Aorta (tissue), 5 donors: ENCODE measurements around the gene METTL27. TPM values are rescaled to one million over a fixed set of nuclear protein-coding genes. Genes with fewer than 3 reads are reported as not detected.

Source experiments
- ATAC-seq: fragments of 200-7000 bp; cut with Tn5 transposase; one replicate; pipeline ENCODE4 v1.9.1; 2022; ENCODE audit warnings: moderate library complexity; ENCODE audit not compliant: low FRiP score
- DNase-seq, 2 donors: peaks; one replicate each; pipeline ENCODE4 v3.0.0-alpha.2; 2020
- H3K27ac ChIP-seq, 2 donors: one replicate each; pipeline ENCODE4 v1.5.1; 2013; ENCODE audit warnings: low read length in 2 of 2, mild to moderate bottlenecking in 2 of 2, moderate library complexity in 2 of 2, control low read depth in 1 of 2, inconsistent platforms in 1 of 2, low read depth in 1 of 2
- H3K27me3 ChIP-seq, 2 donors: one replicate each; pipeline ENCODE4 v1.6.1; 2013; ENCODE audit warnings: control low read depth in 1 of 2, low read length in 1 of 2, mild to moderate bottlenecking in 1 of 2, moderate library complexity in 1 of 2; ENCODE audit not compliant: insufficient read depth in 2 of 2, control insufficient read depth in 1 of 2
- H3K36me3 ChIP-seq, 2 donors: one replicate each; pipeline ENCODE4 v1.6.1; 2013; ENCODE audit warnings: control low read depth in 1 of 2, low read length in 1 of 2, mild to moderate bottlenecking in 1 of 2; ENCODE audit not compliant: insufficient read depth in 2 of 2, control insufficient read depth in 1 of 2
- H3K4me1 ChIP-seq, 2 donors: one replicate each; pipeline ENCODE4 v1.6.1; 2013; ENCODE audit warnings: low read length in 2 of 2, control low read depth in 1 of 2, mild to moderate bottlenecking in 1 of 2, moderate library complexity in 1 of 2; ENCODE audit not compliant: insufficient read depth in 2 of 2, control insufficient read depth in 1 of 2
- H3K4me3 ChIP-seq, 2 donors: one replicate each; pipeline ENCODE4 v1.5.1; 2013; ENCODE audit warnings: low read length in 2 of 2, control low read depth in 1 of 2, mild to moderate bottlenecking in 1 of 2
- H3K9me3 ChIP-seq: one replicate; pipeline ENCODE4 v1.6.1; 2013; ENCODE audit warnings: mild to moderate bottlenecking, low read length; ENCODE audit not compliant: control insufficient read depth
- WGBS, 2 donors: extraction: QIAGEN DNeasy Blood & Tissue Kit; methylation state at CpG; one replicate each; pipeline ENCODE4 v1.1.7; 2013; 5-methylcytosine and 5-hydroxymethylcytosine counted together
- intact Hi-C, 2 donors: fragments of 100-400 bp; cut with DNase I; formaldehyde crosslinking; loops; one replicate each; pipeline versions ENCODE4 v1.14.2 to v1.15.0; 2022
- long read RNA-seq, 2 donors: library from polyadenylated mRNA; unstranded; transcript quantifications; one replicate each; pipeline ENCODE4 v2.0.0, GENCODE V29; 2020 to 2021
- polyA plus RNA-seq, 2 donors: library from polyadenylated mRNA; stranded (reverse); fragments of 200-250 nt; gene quantifications; one replicate each; pipeline ENCODE4 v1.2.3, GENCODE V29; 2013
- total RNA-seq, 2 donors: library from RNA; stranded (reverse); fragmentation: NEBNext Ultra II Directional; extraction: Animal tissue kit (Norgen Biotek cat#: 25700); gene quantifications; one replicate each; pipeline ENCODE4 v1.2.1, GENCODE V29; 2021
- donor health status: healthy with polysubstance abuse.
- donor health status: Bipolar disorder and iron deficiency.
- donor health status: DM: no; HTN: no; CAD: no.
- donor health status: DM: no; HTN: no; CAD: no.
- donor health status: DM: yes; HTN: yes; CAD: no.

The METTL27 gene, protein sequence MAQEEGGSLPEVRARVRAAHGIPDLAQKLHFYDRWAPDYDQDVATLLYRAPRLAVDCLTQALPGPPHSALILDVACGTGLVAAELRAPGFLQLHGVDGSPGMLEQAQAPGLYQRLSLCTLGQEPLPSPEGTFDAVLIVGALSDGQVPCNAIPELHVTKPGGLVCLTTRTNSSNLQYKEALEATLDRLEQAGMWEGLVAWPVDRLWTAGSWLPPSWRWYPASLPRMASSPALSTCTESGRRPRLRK
- total RNA-seq (1 to 10 TPM; 1.3 to 7.4 TPM), polyA plus RNA-seq (1 to 10 TPM in 1 of 2 donors, not detected in 1; 5.3 TPM)
- long read RNA-seq, donor 1, partial matches to known transcripts, result 0 of 1 reads
- long read RNA-seq, donor 1, other reads (novel, unspliced or antisense), result 1 of 1 reads
- long read RNA-seq, donor 2, partial matches to known transcripts, result 0 of 2 reads
- long read RNA-seq, donor 2, other reads (novel, unspliced or antisense), result 1 of 2 reads

GRCh38 chr7:73842067-73842976 is at the start of gene METTL27:
TSS of gene METTL27 (minus strand) at chr7:73842516. CDS start at chr7:73842140, 376 bp downstream.
- Histone ChIP-seq H3K4me3 (peak within 1 kb of the TSS; percentile 45 to 74), H3K4me1 (no peaks in the 10 kb centered on the region), H3K36me3 (no peaks in the 10 kb centered on the region), H3K9me3 (no peaks in the 10 kb centered on the region), H3K27me3 (no peaks in the 10 kb centered on the region), H3K27ac (peak within 1 kb of the TSS in 1 of 2 donors; percentile 37)
- DNase-seq (peak; percentile 96), ATAC-seq (peak; percentile 94)
- intact Hi-C loops, result loop anchor here in 1 of 2 donors (5.0 kb wide), 1 partner anchor 100 kb away; no protein-coding TSS in a partner anchor
- 2 to 4% methylated on average over 39 to 44 of the region's 45 CpGs for WGBS, 2 donors

DNA sequence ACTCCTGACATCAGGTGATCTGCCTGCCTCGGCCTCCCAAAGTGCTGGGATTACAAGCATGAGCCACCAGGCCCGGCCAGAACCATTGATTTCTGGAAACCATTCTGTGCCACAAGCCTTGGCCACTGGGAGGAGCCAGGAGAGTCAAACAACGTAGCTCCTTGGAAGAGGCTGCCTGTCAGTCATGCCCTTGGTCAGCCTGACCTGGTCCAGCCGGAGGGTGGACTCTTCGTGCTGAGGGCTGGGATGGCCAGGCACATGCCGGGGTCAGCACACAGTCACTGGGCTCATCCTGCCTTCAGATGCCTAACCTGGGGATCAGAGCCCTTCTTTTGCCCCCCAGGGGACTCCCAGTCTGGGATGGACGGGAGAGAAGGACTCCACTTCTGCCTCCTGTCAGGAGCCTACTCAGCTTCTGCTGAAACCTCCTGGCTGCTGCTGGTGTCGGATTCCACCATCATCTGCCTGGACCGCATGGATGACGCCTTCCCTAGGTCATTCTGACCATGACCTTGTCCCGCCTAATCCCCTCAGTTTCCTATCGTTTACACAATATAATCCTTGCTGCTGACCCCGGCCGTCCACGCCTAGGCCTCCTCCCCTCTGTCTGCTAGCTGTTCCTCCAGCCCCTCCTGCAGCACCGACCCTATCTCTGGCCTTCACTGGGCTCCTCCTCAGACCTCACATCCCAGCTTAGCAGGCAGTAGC is 49.0 kb upstream of the METTL27 start:
- intact Hi-C loops, result loop anchor here (5.0 kb wide), 2 partner anchors 121 to 136 kb away; partner anchors contain the start of gene ELN (in 1 of the 2)
- no peak for DNase-seq
- Histone ChIP-seq H3K27ac (peak overlapping the region in 1 of 2 donors; percentile 87), H3K9me3 (no peaks in the 10 kb centered on the region), H3K27me3 (no peaks in the 10 kb centered on the region), H3K36me3 (no peaks in the 10 kb centered on the region), H3K4me3 (no peak overlapping the region), H3K4me1 (no peaks in the 10 kb centered on the region)
- ATAC-seq, result no peak
- WGBS, 2 donors, result 53 to 62% methylated on average over 16 of the region's 16 CpGs

DNA sequence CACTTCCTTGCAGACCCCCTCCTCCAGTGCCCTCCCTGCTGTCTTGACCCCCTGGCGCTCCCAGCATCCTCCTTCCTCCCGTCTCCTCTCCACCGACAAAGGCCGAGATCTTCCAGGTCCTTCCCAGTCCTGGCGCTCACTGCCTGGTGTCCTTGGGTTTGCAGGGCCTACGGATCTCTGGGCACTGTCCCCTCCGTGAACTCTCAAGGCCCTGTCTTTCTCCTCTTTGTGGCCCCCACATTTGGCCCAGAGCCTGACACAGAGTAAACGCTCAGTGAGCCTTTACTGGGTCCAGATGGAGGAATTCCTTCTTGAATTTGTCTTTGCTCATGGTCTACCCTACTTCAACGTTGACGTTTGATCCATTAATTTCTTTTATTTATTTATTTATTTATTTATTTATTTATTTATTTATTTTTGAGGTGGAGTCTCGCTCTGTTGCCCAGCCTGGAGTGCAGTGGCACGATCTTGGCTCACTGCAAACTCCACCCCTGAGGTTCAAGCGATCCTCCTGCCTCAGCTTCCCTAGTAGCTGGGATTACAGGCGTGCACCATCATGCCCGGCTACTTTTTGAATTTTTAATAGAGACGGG is 48.3 kb upstream of the METTL27 start:
- Histone ChIP-seq H3K4me3 (no peak overlapping the region), H3K36me3 (no peaks in the 10 kb centered on the region), H3K27me3 (no peaks in the 10 kb centered on the region), H3K9me3 (no peaks in the 10 kb centered on the region), H3K27ac (peak overlapping the region; percentile 17 to 35), H3K4me1 (no peaks in the 10 kb centered on the region)
- DNase-seq, result no peak
- intact Hi-C loops, result loop anchor here (5.0 kb wide), 2 partner anchors 122 to 137 kb away; partner anchors contain the start of gene ELN (in 1 of the 2)
- ATAC-seq, result no peak
- WGBS, 2 donors, result 81 to 82% methylated on average over 16 of the region's 16 CpGs

GRCh38 chr7:73888959-73889358 is 46.6 kb upstream of the METTL27 start:
- Histone ChIP-seq H3K27ac (peak overlapping the region in 1 of 2 donors; percentile 10), H3K36me3 (no peaks in the 10 kb centered on the region), H3K4me1 (no peaks in the 10 kb centered on the region), H3K9me3 (no peaks in the 10 kb centered on the region), H3K27me3 (no peaks in the 10 kb centered on the region), H3K4me3 (no peak overlapping the region)
- intact Hi-C loops, result no loop called here
- WGBS, 2 donors, result 71 to 73% methylated on average over 6 of the region's 6 CpGs
- no peak for DNase-seq
- ATAC-seq, result no peak

- ATAC-seq (no peak), DNase-seq (no peak)
- no peaks in the 10 kb centered on the region for H3K36me3 ChIP-seq
- H3K4me1 ChIP-seq, result no peaks in the 10 kb centered on the region
- no peak overlapping the region for H3K4me3 ChIP-seq
- peak overlapping the region in 1 of 2 donors; percentile 4 for H3K27ac ChIP-seq
- H3K9me3 ChIP-seq, result no peaks in the 10 kb centered on the region
- 96% methylated on average over 5 of the region's 5 CpGs for WGBS, 2 donors
- intact Hi-C loops, result no loop called here
- H3K27me3 ChIP-seq, result no peaks in the 10 kb centered on the region
Observed at GRCh38 chr7:73887762-73888161, 45.4 kb upstream of the METTL27 start.

- peak; percentile 72 to 86 for DNase-seq
Observed at GRCh38 chr7:73885975-73886798, 43.9 kb upstream of the METTL27 start.

DNA sequence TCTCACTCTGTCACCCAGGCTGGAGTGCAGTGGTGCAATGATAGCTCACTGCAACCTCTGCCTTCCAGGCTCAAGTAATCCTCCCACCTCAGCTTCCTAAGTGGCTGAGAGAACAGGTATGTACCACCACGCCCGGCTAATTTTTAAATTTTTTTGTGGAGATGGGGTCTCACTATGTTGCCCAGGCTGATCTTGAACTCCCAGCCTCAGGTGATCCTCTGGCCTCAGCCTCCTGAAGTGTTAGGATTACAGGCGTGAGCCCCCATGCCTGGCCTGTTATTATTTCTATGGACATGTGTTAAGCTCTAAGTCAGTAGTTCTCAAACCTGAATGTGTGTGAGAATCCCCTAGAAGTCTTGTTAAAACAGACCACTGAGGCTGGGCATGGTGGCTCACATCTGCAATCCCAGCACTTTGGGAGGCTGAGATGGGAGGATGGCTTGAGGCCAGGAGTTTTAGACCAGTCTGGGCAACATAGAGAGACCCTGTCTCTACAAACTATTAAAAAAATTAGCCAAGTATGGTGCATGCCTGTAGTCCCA is 43.2 kb upstream of the METTL27 start:
- Histone ChIP-seq H3K4me3 (no peak overlapping the region), H3K9me3 (no peaks in the 10 kb centered on the region), H3K27ac (peak overlapping the region in 1 of 2 donors; percentile 11), H3K27me3 (no peaks in the 10 kb centered on the region), H3K4me1 (peaks cover 5 to 6% of the 10 kb centered on the region in 2 donors), H3K36me3 (no peaks in the 10 kb centered on the region)
- WGBS, 2 donors, result 91 to 96% methylated on average over 3 of the region's 3 CpGs
- DNase-seq (no peak), ATAC-seq (no peak)
- intact Hi-C loops, result no loop called here

More at GRCh38 chr7:73885975-73886798, 43.9 kb upstream of the METTL27 start:
- H3K27me3 ChIP-seq, result no peaks in the 10 kb centered on the region
- H3K9me3 ChIP-seq, result no peaks in the 10 kb centered on the region
- WGBS, 2 donors, result 15 to 17% methylated on average over 21 to 25 of the region's 25 CpGs
- peaks cover 4 to 5% of the 10 kb centered on the region in 2 donors for H3K4me1 ChIP-seq
- H3K36me3 ChIP-seq, result no peaks in the 10 kb centered on the region
- intact Hi-C loops, result no loop called here
- peak overlapping the region in 1 of 2 donors; percentile 85 for H3K27ac ChIP-seq
- no peak overlapping the region for H3K4me3 ChIP-seq
- ATAC-seq, result peak; percentile 67
